GM18873 (cell line): ENCODE measurements around the gene PTTG2.

Experiments used
- ATAC-seq: cut with Tn5 transposase; IDR thresholded peaks from one replicate; pipeline ENCODE4 v1.9.1; 2021; ENCODE audit warnings: mild to moderate bottlenecking, moderate library complexity, moderate number of reproducible peaks; ENCODE audit not compliant: unreplicated experiment, low FRiP score

Gene PTTG2

GRCh38 chr4:38004887-38005286 is 44.7 kb downstream of the PTTG2 start:
- ATAC-seq: no peak

GRCh38 chr4:38005637-38006036 is 45.4 kb downstream of the PTTG2 start:
- ATAC-seq: no peak

GRCh38 chr4:38007645-38008044 is 47.4 kb downstream of the PTTG2 start:
- ATAC-seq: no peak

- no peak for ATAC-seq
Measured at GRCh38 chr4:38008571-38009021, 48.4 kb downstream of the PTTG2 start.

GRCh38 chr4:38009421-38009820 is 49.2 kb downstream of the PTTG2 start:
- ATAC-seq: no peak

- no peak for ATAC-seq
Measured at GRCh38 chr4:38009949-38010348, 49.8 kb downstream of the PTTG2 start.
